ENCODE measurements around the gene LBHD2. TPM values are rescaled to one million over a fixed set of nuclear protein-coding genes. Genes with fewer than 3 reads are reported as not detected.
A peak's percentile ranks its signal among the peaks of the same experiment; 100 is the strongest.

Gene LBHD2
- total RNA-seq (2016; rRNA removed; fragmentation: Illumina TruSeq; extraction: Trizol) (0.72 and 1.00 TPM in 2 replicates), polyA plus RNA-seq (2011; rRNA removed) (0.67 and 0.95 TPM in 2 replicates), polyA minus RNA-seq (2011; rRNA and poly(A)+ RNA removed; ENCODE audit: low replicate concordance) (0.30 TPM in 1 of 2 replicates, not detected in the other), Bru-seq, nascent RNA (not detected), BruChase-seq, experiment 1, labeled RNA remaining after a 6-hour chase (percentile 17 among the genes with signal in this experiment), BruChase-seq, experiment 2, labeled RNA remaining after a 2-hour chase (not detected)
- total RNA-seq (2016; cell fraction: cytosol; rRNA removed; fragmentation: Illumina TruSeq; extraction: Trizol; ENCODE audit: low read depth), result 2.3 and 2.8 TPM in 2 replicates
- 0.37 and 0.39 TPM in 2 replicates for total RNA-seq (2016; cell fraction: insoluble cytoplasmic fraction; rRNA removed; fragmentation: Illumina TruSeq; extraction: Trizol)
- 1.1 and 4.0 TPM in 2 replicates for total RNA-seq (2016; cell fraction: membrane; rRNA removed; fragmentation: Illumina TruSeq; extraction: Trizol)
- total RNA-seq (2016; cell fraction: nucleus; rRNA removed; fragmentation: Illumina TruSeq; extraction: Trizol), result not detected in 2 replicates
- polyA plus RNA-seq (2011; cell fraction: cytosol; rRNA removed), result 0.85 and 2.1 TPM in 2 replicates
- 0.64 and 1.0 TPM in 2 replicates for polyA plus RNA-seq (2011; cell fraction: nucleus; rRNA removed)
- polyA plus RNA-seq (2012), result 0.40 and 0.72 TPM in 2 replicates
- polyA plus RNA-seq (2016; cell fraction: cytosol; fragmentation: Illumina TruSeq; extraction: Trizol; ENCODE audit: low read depth), result 2.9 and 3.8 TPM in 2 replicates
- polyA plus RNA-seq (2016; cell fraction: insoluble cytoplasmic fraction; fragmentation: Illumina TruSeq; extraction: Trizol; ENCODE audit: low read depth), result 0.36 and 0.88 TPM in 2 replicates
- 0.86 and 1.1 TPM in 2 replicates for polyA plus RNA-seq (2016; cell fraction: membrane; fragmentation: Illumina TruSeq; extraction: Trizol; ENCODE audit: low read depth)
- polyA plus RNA-seq (2016; cell fraction: nucleus; fragmentation: Illumina TruSeq; extraction: Trizol; ENCODE audit: insufficient read depth, low read depth), result 0.73 and 0.75 TPM in 2 replicates
- not detected in 2 replicates for polyA minus RNA-seq (2011; cell fraction: cytosol; rRNA and poly(A)+ RNA removed)
- polyA minus RNA-seq (2011; cell fraction: nucleus; rRNA and poly(A)+ RNA removed), result not detected in 2 replicates
- long read RNA-seq, experiment 1, partial matches to known transcripts, result 0 of 2 reads
- long read RNA-seq, experiment 1, other reads (novel, unspliced or antisense), result 1 of 2 reads
- long read RNA-seq, experiment 2, partial matches to known transcripts, result 0 of 2 reads
- long read RNA-seq, experiment 2, other reads (novel, unspliced or antisense), result 1 of 2 reads

- DNase-seq (ENCODE audit: low spot score) (no peak), FAIRE-seq (no peak), ATAC-seq (peak; percentile 70)
- intact Hi-C loops (cut with micrococcal nuclease; ENCODE audit: unreplicated experiment) (no loop called here), in situ Hi-C loops (cut with HindIII; ENCODE audit: extremely low pct_ligation_motif_present, low pct_unique_long_range_greater_than_20kb) (no loop called here)
- Histone ChIP-seq H3K4me1 (ENCODE audit: insufficient read depth, low read length) (peaks cover 53% of the 10 kb centered on the region), H3K4me2 (ENCODE audit: low read depth, low read length) (peak within 1 kb of the TSS; percentile 70), H3K9ac (ENCODE audit: insufficient read depth, low read depth, low read length) (0 out of 2 replicates have a peak within 1 kb of the TSS, but pooled peaks have one; percentile 23), H3K9me3 (ENCODE audit: low read length) (no peaks in the 10 kb centered on the region), H2AFZ (ENCODE audit: low read length) (no peak within 1 kb of the TSS), H3K36me3 (replicated peaks in 1 of 2; ENCODE audit: control insufficient read depth in 1 of 2, insufficient read depth in 2 of 2, low read length in 2 of 2) (no peaks in the 10 kb centered on the region), H3K27ac (ENCODE audit: extremely low read length, insufficient read depth, low read length) (no peak within 1 kb of the TSS), H4K20me1 (ENCODE audit: insufficient read depth, low read length) (no peaks in the 10 kb centered on the region), H3K79me2 (ENCODE audit: insufficient read depth, low read length) (no peaks in the 10 kb centered on the region), H3K27me3 (ENCODE audit: control insufficient read depth in 1 of 2, insufficient read depth in 2 of 2, low read length in 2 of 2) (peaks cover 0 to 25% of the 10 kb centered on the region in 2 experiments; a peak in 4 of 5 replicates), H3K4me3 (replicated peaks in 1 of 3; ENCODE audit: insufficient read depth in 1 of 3, low read depth in 2 of 3, low read length in 3 of 3) (peak within 1 kb of the TSS; percentile 11 to 67 (median 45); a peak in 4 of 6 replicates)
- WGBS (ENCODE audit: low lambda C conversion rate), result 2% methylated on average over 36 of the region's 61 CpGs
- BruUV-seq (replicated peaks), result no TSS peak
- ChIA-PET CTCF (ENCODE audit: low intra/inter-chr PET ratio, low total read pairs) (no interaction called here), POLR2A (interaction anchor here (0.9 to 1.2 kb wide), 2 partner anchors 15 to 16 kb away, joined by 3 to 4 read pairs; no protein-coding TSS in a partner anchor)
- TF ChIP-seq CHCHD3 (CRISPR knock-in tag; IDR thresholded peaks at IDR 0.05), result 0 out of 2 replicates have a peak, but pooled peaks have one; percentile 32
- TF ChIP-seq KDM2A (CRISPR knock-in tag; IDR thresholded peaks at IDR 0.05; ENCODE audit: borderline replicate concordance, low read depth), result peak; percentile 35; the same call in 1 of the 2 replicates
- no peak for TF ChIP-seq LBX2 (CRISPR knock-in tag; IDR thresholded peaks at IDR 0.05; ENCODE audit: borderline replicate concordance)
- no peak for TF ChIP-seq SIX1 (CRISPR knock-in tag; IDR thresholded peaks at IDR 0.05; ENCODE audit: borderline replicate concordance)
- TF ChIP-seq ZNF44 (CRISPR knock-in tag; IDR thresholded peaks at IDR 0.05), result no peak
- TF ChIP-seq ZNF607 (CRISPR knock-in tag; IDR thresholded peaks at IDR 0.05; ENCODE audit: borderline replicate concordance), result 0 out of 2 replicates have a peak, but pooled peaks have one; percentile 30
- TF ChIP-seq ZNF780A (CRISPR knock-in tag; IDR thresholded peaks at IDR 0.05), result no peak
- no peak for TF ChIP-seq ZNF33B (CRISPR knock-in tag; IDR thresholded peaks at IDR 0.05)
- no peak for TF ChIP-seq ZNF749 (CRISPR knock-in tag; IDR thresholded peaks at IDR 0.05; ENCODE audit: borderline replicate concordance)
- TF ChIP-seq BHLHE40 (IDR thresholded peaks at IDR 0.05; ENCODE audit: low read length), result no peak
- peak; percentile 52; the same call in 1 of the 2 replicates for TF ChIP-seq ZNF121 (CRISPR knock-in tag; IDR thresholded peaks at IDR 0.05)
- 0 out of 2 replicates have a peak, but pooled peaks have one; percentile 52 for TF ChIP-seq ZNF563 (CRISPR knock-in tag; IDR thresholded peaks at IDR 0.05)
- no peak for TF ChIP-seq IKZF5 (CRISPR knock-in tag; IDR thresholded peaks at IDR 0.05)
- TF ChIP-seq ASH2L (IDR thresholded peaks at IDR 0.05; ENCODE audit: insufficient read length, low read depth, low read length), result no peak
- no peak for TF ChIP-seq NAIF1 (CRISPR knock-in tag; IDR thresholded peaks at IDR 0.05; ENCODE audit: borderline replicate concordance)
Measured at GRCh38 chr14:103084021-103084919, at the start of gene LBHD2. TSS of gene LBHD2 (plus strand) at chr14:103084210. CDS start at chr14:103086013, 1,803 bp downstream.
